Measurements from ENCODE around the gene SPOCK1. TPM values are rescaled to one million over a fixed set of nuclear protein-coding genes. Genes with fewer than 3 reads are reported as not detected.

Gene SPOCK1
- total and polyA plus RNA-seq, 2 experiments from 2014 or later, result 5.6 to 10.1 TPM

DNA sequence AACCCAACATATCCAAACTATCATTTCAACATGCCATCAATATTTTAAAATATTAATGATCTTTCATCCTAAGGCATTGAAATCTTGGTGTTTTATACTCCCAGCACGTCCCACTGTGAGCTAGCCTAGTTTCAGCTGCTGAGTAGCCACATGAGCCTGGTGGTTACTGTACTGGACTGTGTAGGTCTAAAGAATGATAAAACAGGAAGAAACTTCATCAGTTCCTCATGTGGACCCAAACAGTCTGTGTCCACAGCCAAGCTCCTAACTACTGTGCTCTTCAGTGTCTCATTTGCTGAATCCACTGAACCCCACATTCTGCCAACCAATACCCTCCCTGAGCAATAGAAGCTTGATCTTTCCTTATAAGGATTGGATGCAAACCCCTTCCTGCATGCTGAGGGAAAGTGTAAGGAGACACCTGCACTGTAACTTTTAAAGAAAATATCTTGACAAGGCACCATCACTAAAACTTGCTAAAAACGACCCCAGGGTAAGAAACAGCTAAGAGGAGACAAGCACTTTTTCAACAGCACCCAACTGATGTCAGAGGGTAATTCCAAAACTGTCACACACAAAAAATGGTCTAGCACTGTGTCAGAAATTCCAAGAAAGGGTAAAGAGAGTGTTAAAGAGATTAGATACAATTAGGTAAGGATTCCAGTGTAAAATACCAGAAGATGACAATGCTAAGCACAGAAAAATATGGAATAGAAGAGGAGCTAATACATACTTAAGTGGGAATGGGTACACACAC lies 126.9 kb downstream of the SPOCK1 start:
- no peaks in the 10 kb centered on the region for H3K36me3 ChIP-seq (replicated peaks; ENCODE audit: insufficient read depth, low read depth)
- no peak overlapping the region for H3K4me3 ChIP-seq
- no peak for DNase-seq (ENCODE audit: low spot score)
- no peak overlapping the region for H3K4me2 ChIP-seq
- no peaks in the 10 kb centered on the region for H3K27me3 ChIP-seq
- H3K9me3 ChIP-seq (ENCODE audit: low read depth), result no peaks in the 10 kb centered on the region
- 63% methylated on average over 2 of the region's 2 CpGs for whole genome bisulfite sequencing (ENCODE audit: low lambda C conversion rate, missing lambda C conversion rate)
- no peak overlapping the region for H3K27ac ChIP-seq
- TF ChIP-seq, protein P1, sequence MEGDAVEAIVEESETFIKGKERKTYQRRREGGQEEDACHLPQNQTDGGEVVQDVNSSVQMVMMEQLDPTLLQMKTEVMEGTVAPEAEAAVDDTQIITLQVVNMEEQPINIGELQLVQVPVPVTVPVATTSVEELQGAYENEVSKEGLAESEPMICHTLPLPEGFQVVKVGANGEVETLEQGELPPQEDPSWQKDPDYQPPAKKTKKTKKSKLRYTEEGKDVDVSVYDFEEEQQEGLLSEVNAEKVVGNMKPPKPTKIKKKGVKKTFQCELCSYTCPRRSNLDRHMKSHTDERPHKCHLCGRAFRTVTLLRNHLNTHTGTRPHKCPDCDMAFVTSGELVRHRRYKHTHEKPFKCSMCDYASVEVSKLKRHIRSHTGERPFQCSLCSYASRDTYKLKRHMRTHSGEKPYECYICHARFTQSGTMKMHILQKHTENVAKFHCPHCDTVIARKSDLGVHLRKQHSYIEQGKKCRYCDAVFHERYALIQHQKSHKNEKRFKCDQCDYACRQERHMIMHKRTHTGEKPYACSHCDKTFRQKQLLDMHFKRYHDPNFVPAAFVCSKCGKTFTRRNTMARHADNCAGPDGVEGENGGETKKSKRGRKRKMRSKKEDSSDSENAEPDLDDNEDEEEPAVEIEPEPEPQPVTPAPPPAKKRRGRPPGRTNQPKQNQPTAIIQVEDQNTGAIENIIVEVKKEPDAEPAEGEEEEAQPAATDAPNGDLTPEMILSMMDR (IDR thresholded peaks at IDR 0.05; ENCODE audit: poor library complexity), result no peak
- TF ChIP-seq EZH2phosphoT487 (IDR thresholded peaks at IDR 0.05; ENCODE audit: low read depth, severe bottlenecking, unreplicated experiment) (no peak), EZH2 (IDR thresholded peaks at IDR 0.05; ENCODE audit: borderline replicate concordance) (no peak)
- no peaks in the 10 kb centered on the region for H3K9me2 ChIP-seq (replicated peaks; ENCODE audit: insufficient read depth)
- no peaks in the 10 kb centered on the region for H4K20me1 ChIP-seq (ENCODE audit: insufficient read depth, poor library complexity, severe bottlenecking)
- no peaks in the 10 kb centered on the region for H3K79me2 ChIP-seq
- H2AFZ ChIP-seq, result no peak overlapping the region
- H3K4me1 ChIP-seq (ENCODE audit: insufficient read depth), result no peaks in the 10 kb centered on the region

DNA sequence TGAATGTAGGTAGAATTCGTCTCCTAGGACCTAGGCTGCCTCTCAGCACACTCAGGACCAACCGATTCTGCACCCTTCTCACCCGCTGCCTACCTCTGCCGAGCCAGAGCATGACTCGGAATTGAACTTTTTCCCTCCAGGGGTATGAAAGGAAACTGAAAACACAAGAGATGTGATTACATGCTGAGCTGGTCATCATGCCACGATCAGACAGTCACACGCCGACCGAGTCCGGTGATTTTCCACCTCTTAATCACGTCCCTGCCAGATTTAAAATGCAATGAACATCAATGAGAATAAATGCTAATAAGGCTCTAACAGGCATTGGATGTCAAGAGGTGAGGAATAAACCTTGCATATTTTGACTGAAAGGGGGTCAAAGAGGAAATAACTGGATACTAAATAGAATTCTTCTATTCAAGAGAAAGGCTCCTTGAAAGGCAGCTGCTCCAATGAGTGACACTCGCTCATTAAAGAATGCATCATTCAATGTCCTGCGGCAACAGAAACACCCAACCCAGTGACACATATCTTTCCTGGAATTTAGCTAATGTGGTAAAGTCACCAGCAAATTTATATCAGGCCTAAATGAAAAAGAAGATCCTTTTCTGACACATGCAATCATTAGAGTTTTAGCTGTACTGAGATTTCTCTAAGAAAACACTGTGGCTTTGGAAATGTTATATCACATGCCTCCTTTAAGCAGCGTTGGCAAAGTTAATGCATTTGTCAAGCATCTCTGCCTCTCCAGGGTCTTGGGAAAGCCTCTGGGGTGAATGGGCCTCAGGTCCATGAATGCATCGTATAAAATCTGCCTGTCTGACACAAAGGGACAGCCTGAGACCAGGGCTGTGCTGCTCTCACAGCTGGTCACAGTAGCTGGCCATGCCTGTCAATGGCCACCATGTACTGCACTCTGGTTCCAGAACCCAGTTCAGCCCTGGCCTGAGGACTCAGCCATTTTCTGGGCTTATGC lies 128.7 kb downstream of the SPOCK1 start:
- no peaks in the 10 kb centered on the region for H3K4me1 ChIP-seq (ENCODE audit: insufficient read depth)
- peaks cover 12% of the 10 kb centered on the region for H3K27me3 ChIP-seq
- H3K27ac ChIP-seq, result no peak overlapping the region
- 91% methylated on average over 15 of the region's 15 CpGs for WGBS (ENCODE audit: low lambda C conversion rate, missing lambda C conversion rate)
- no peak overlapping the region for H3K4me3 ChIP-seq
- DNase-seq (ENCODE audit: low spot score), result no peak
- no peaks in the 10 kb centered on the region for H3K36me3 ChIP-seq (replicated peaks; ENCODE audit: insufficient read depth, low read depth)
- H4K20me1 ChIP-seq (ENCODE audit: insufficient read depth, poor library complexity, severe bottlenecking), result no peaks in the 10 kb centered on the region
- no peaks in the 10 kb centered on the region for H3K9me3 ChIP-seq (ENCODE audit: low read depth)
- H2AFZ ChIP-seq, result no peak overlapping the region
- H3K9me2 ChIP-seq (replicated peaks; ENCODE audit: insufficient read depth), result no peaks in the 10 kb centered on the region
- H3K4me2 ChIP-seq, result no peak overlapping the region
- TF ChIP-seq EZH2 (IDR thresholded peaks at IDR 0.05; ENCODE audit: borderline replicate concordance) (no peak), EZH2phosphoT487 (IDR thresholded peaks at IDR 0.05; ENCODE audit: low read depth, severe bottlenecking, unreplicated experiment) (no peak)
- TF ChIP-seq, protein P1 (IDR thresholded peaks at IDR 0.05; ENCODE audit: poor library complexity), result no peak
- no peaks in the 10 kb centered on the region for H3K79me2 ChIP-seq

- Histone ChIP-seq H3K27ac (no peak overlapping the region), H4K20me1 (ENCODE audit: insufficient read depth, poor library complexity, severe bottlenecking) (no peaks in the 10 kb centered on the region), H3K4me3 (no peak overlapping the region), H3K9me3 (ENCODE audit: low read depth) (no peaks in the 10 kb centered on the region), H2AFZ (no peak overlapping the region), H3K4me1 (ENCODE audit: insufficient read depth) (no peaks in the 10 kb centered on the region), H3K9me2 (replicated peaks; ENCODE audit: insufficient read depth) (no peaks in the 10 kb centered on the region), H3K4me2 (no peak overlapping the region), H3K36me3 (replicated peaks; ENCODE audit: insufficient read depth, low read depth) (no peaks in the 10 kb centered on the region), H3K27me3 (peaks cover 15% of the 10 kb centered on the region), H3K79me2 (no peaks in the 10 kb centered on the region)
- TF ChIP-seq EZH2phosphoT487 (IDR thresholded peaks at IDR 0.05; ENCODE audit: low read depth, severe bottlenecking, unreplicated experiment) (no peak), EZH2 (IDR thresholded peaks at IDR 0.05; ENCODE audit: borderline replicate concordance) (no peak)
- TF ChIP-seq, protein P1 (IDR thresholded peaks at IDR 0.05; ENCODE audit: poor library complexity), result no peak
- no peak for DNase-seq (ENCODE audit: low spot score)
- 87% methylated on average over 6 of the region's 6 CpGs for WGBS (ENCODE audit: low lambda C conversion rate, missing lambda C conversion rate)
Observed at GRCh38 chr5:137368651-137369050, 130.5 kb downstream of the SPOCK1 start.

Measured in hepatocyte (in vitro differentiated cells).